H1 (cell line): ENCODE data around the gene GRK3. TPM values are rescaled to one million over a fixed set of nuclear protein-coding genes. Genes with fewer than 3 reads are reported as not detected.

Experiments used
- CTCF ChIA-PET: fragments of 300-600 bp; sonication (Branson Sonifier 250); formaldehyde crosslinking; loops from one replicate; lab custom pipeline; 2021; ENCODE audit not compliant: partially characterized antibody; lab: Charles Lee
- POLR2A ChIA-PET: fragments of 300-600 bp; sonication (Branson Sonifier 250); formaldehyde crosslinking; loops from one replicate; lab custom pipeline; 2021; ENCODE audit warnings: inconsistent platforms; ENCODE audit not compliant: partially characterized antibody; lab: Charles Lee
- DNase-seq, 2 experiments: peaks; one replicate each; pipeline versions ENCODE4 v3.0.0 to v3.0.0-alpha.2; 2010 to 2022; ENCODE audit warnings: low spot score in 2 of 2, low read depth in 1 of 2, mixed read lengths in 1 of 2
- FAIRE-seq: peaks from 2 replicates; lab custom pipeline; 2011; peaks lifted over from hg19 to GRCh38; lab: Jason Lieb, UNC
- H2AFZ ChIP-seq: 2 replicates; pipeline ENCODE4 v1.8.1; 2012; ENCODE audit warnings: low read length, inconsistent platforms
- H2AK5ac ChIP-seq: 2 replicates; pipeline ENCODE4 v1.6.1; 2013; ENCODE audit warnings: low read depth, low read length
- H2BK120ac ChIP-seq: replicated peaks from 2 replicates; pipeline ENCODE3; 2013; ENCODE audit warnings: low read depth, low read length, inconsistent platforms
- H2BK12ac ChIP-seq: 2 replicates; pipeline ENCODE4 v1.6.1; 2013; ENCODE audit warnings: low read depth, low read length
- H2BK15ac ChIP-seq: 2 replicates; pipeline ENCODE4 v1.6.1; 2013; ENCODE audit warnings: low read length
- H2BK20ac ChIP-seq: 2 replicates; pipeline ENCODE4 v1.6.1; 2013; ENCODE audit warnings: low read length
- H2BK5ac ChIP-seq: 2 replicates; pipeline ENCODE4 v1.6.1; 2013; ENCODE audit warnings: low read depth, low read length
- H3K14ac ChIP-seq: 2 replicates; pipeline ENCODE4 v1.6.1; 2013; ENCODE audit warnings: inconsistent platforms; ENCODE audit not compliant: insufficient read length
- H3K18ac ChIP-seq: 2 replicates; pipeline ENCODE4 v1.6.1; 2013; ENCODE audit warnings: low read length; ENCODE audit errors: extremely low read depth
- H3K23ac ChIP-seq: 2 replicates; pipeline ENCODE4 v1.6.1; 2013; ENCODE audit warnings: inconsistent platforms; ENCODE audit not compliant: insufficient read length
- H3K23me2 ChIP-seq: 2 replicates; pipeline ENCODE4 v1.6.1; 2013; ENCODE audit warnings: low read depth, low read length
- H3K27ac ChIP-seq: 2 replicates; pipeline ENCODE4 v1.6.1; 2011; ENCODE audit warnings: low read depth, low read length, inconsistent platforms
- H3K27me3 ChIP-seq, 4 experiments: replicated peaks in 1 of 4; 1 replicate in 1 of 4; 2 replicates in 3 of 4; pipeline versions ENCODE4 v1.6.1 to v1.8.1; 2011 to 2013; ENCODE audit warnings: low read length in 3 of 4, mild to moderate bottlenecking in 3 of 4, inconsistent platforms in 2 of 4, mixed read lengths in 2 of 4, moderate library complexity in 1 of 4; ENCODE audit not compliant: control insufficient read depth in 3 of 4, insufficient read depth in 3 of 4; ENCODE audit errors: extremely low read depth in 1 of 4
- H3K36me3 ChIP-seq, 4 experiments: 2 replicates each; pipeline versions ENCODE4 v1.6.1 to v1.8.1; 2011 to 2013; ENCODE audit warnings: mild to moderate bottlenecking in 4 of 4, low read length in 3 of 4, moderate library complexity in 2 of 4, control low read depth in 1 of 4, inconsistent platforms in 1 of 4; ENCODE audit not compliant: insufficient read depth in 4 of 4, control insufficient read depth in 2 of 4
- H3K4ac ChIP-seq: replicated peaks from 2 replicates; pipeline ENCODE3; 2013; ENCODE audit warnings: low read length, low read depth, mixed read lengths, inconsistent platforms; ENCODE audit not compliant: insufficient read length
- H3K4me1 ChIP-seq, 4 experiments: replicated peaks in 1 of 4; 1 replicate in 1 of 4; 2 replicates in 3 of 4; pipeline versions ENCODE4 v1.6.1 to v1.8.1; 2011 to 2013; ENCODE audit warnings: low read length in 3 of 4, inconsistent platforms in 2 of 4, mixed read lengths in 1 of 4; ENCODE audit not compliant: insufficient read depth in 4 of 4, control insufficient read depth in 3 of 4
- H3K4me2 ChIP-seq, 2 experiments: 2 replicates each; pipeline versions ENCODE4 v1.6.1 to v1.8.1; 2011 to 2013; ENCODE audit warnings: low read depth in 2 of 2, low read length in 2 of 2, control low read depth in 1 of 2, inconsistent platforms in 1 of 2, mild to moderate bottlenecking in 1 of 2; ENCODE audit not compliant: insufficient read depth in 1 of 2
- H3K4me3 ChIP-seq, 4 experiments: fragments of 200-600, 300-600 bp in 1 of 4; sonication (generic), shearing (Covaris generic), sonication (Bioruptor Twin) in 1 of 4; 2 replicates each; pipeline versions ENCODE4 v1.5.1 to v1.8.1; 2011 to 2016; ENCODE audit warnings: low read length in 4 of 4, low read depth in 3 of 4, control low read depth in 2 of 4, inconsistent platforms in 2 of 4, mild to moderate bottlenecking in 2 of 4, mixed read lengths in 1 of 4, moderate library complexity in 1 of 4; ENCODE audit not compliant: insufficient read depth in 2 of 4; ENCODE audit errors: extremely low read depth in 1 of 4
- H3K56ac ChIP-seq: replicated peaks from 2 replicates; pipeline ENCODE3; 2013; ENCODE audit warnings: low read depth, mild to moderate bottlenecking, mixed read lengths, low read length, inconsistent platforms; ENCODE audit not compliant: insufficient read length
- H3K79me1 ChIP-seq: 2 replicates; pipeline ENCODE4 v1.6.1; 2013; ENCODE audit warnings: low read depth, low read length, control low read depth
- H3K79me2 ChIP-seq, 2 experiments: 2 replicates each; pipeline versions ENCODE4 v1.6.1 to v1.8.1; 2012 to 2013; ENCODE audit warnings: low read length in 2 of 2, mild to moderate bottlenecking in 2 of 2, inconsistent platforms in 1 of 2; ENCODE audit not compliant: insufficient read depth in 2 of 2, control insufficient read depth in 1 of 2
- H3K9ac ChIP-seq, 4 experiments: replicated peaks in 1 of 4; 1 replicate in 1 of 4; 2 replicates in 3 of 4; pipeline versions ENCODE4 v1.6.1 to v1.8.1; 2011 to 2013; ENCODE audit warnings: low read depth in 3 of 4, low read length in 3 of 4, control low read depth in 2 of 4, mild to moderate bottlenecking in 2 of 4, moderate library complexity in 2 of 4, inconsistent platforms in 1 of 4; ENCODE audit errors: extremely low read depth in 1 of 4
- H3K9me3 ChIP-seq, 2 experiments: 2 replicates each; pipeline versions ENCODE4 v1.6.1 to v1.8.1; 2012 to 2013; ENCODE audit warnings: mild to moderate bottlenecking in 2 of 2, moderate library complexity in 2 of 2, control low read depth in 1 of 2, inconsistent platforms in 1 of 2, low read depth in 1 of 2, low read length in 1 of 2, mixed read lengths in 1 of 2; ENCODE audit not compliant: insufficient read depth in 2 of 2
- H4K20me1 ChIP-seq, 2 experiments: replicated peaks in 1 of 2; 2 replicates each; pipeline versions ENCODE3 to v1.8.1; 2011 to 2013; ENCODE audit warnings: inconsistent platforms in 2 of 2, low read length in 2 of 2, mild to moderate bottlenecking in 1 of 2; ENCODE audit not compliant: insufficient read depth in 2 of 2, control insufficient read depth in 1 of 2
- H4K5ac ChIP-seq: 2 replicates; pipeline ENCODE4 v1.6.1; 2013; ENCODE audit warnings: low read length, low read depth, mixed read lengths, inconsistent platforms; ENCODE audit not compliant: insufficient read length
- H4K8ac ChIP-seq: 2 replicates; pipeline ENCODE4 v1.8.0; 2013; ENCODE audit warnings: mild to moderate bottlenecking, moderate library complexity, low read length, inconsistent platforms; ENCODE audit not compliant: insufficient read depth; ENCODE audit errors: extremely low read depth
- H4K91ac ChIP-seq: replicated peaks from 2 replicates; pipeline ENCODE3; 2013; ENCODE audit warnings: low read length, mixed read lengths, inconsistent platforms; ENCODE audit not compliant: insufficient read length
- EP300 ChIP-seq, 2 experiments: IDR thresholded peaks; 1 replicate in 1 of 2; 2 replicates in 1 of 2; pipeline ENCODE4 v1.6.1; 2011 to 2012; ENCODE audit warnings: low read depth in 2 of 2, low read length in 2 of 2, mild to moderate bottlenecking in 2 of 2, borderline replicate concordance in 1 of 2, inconsistent platforms in 1 of 2, moderate library complexity in 1 of 2
- KDM1A ChIP-seq: fragments of 200-600, 300-600 bp; sonication (generic); IDR thresholded peaks from 2 replicates; pipeline ENCODE4 v1.7.1; 2016; ENCODE audit warnings: mild to moderate bottlenecking, low read length, borderline replicate concordance
- RFX5 ChIP-seq: IDR thresholded peaks from 2 replicates; pipeline ENCODE4 v1.6.1; 2011; ENCODE audit warnings: low read depth, low read length, improper control_type of control experiment, borderline replicate concordance
- RNF2 ChIP-seq: fragments of 200-900, 300-1000 bp; sonication (generic); IDR thresholded peaks from 2 replicates; pipeline ENCODE4 v1.7.1; 2016; ENCODE audit warnings: borderline replicate concordance, low read depth, mild to moderate bottlenecking, antibody characterized with exemption, low read length; ENCODE audit not compliant: poor library complexity, severe bottlenecking; ENCODE audit errors: missing control alignments
- SIX5 ChIP-seq: IDR thresholded peaks from 2 replicates; pipeline ENCODE4 v1.6.1; 2011; ENCODE audit warnings: mild to moderate bottlenecking, low read depth, low read length
- SP1 ChIP-seq: IDR thresholded peaks from 2 replicates; pipeline ENCODE4 v1.6.1; 2011; ENCODE audit warnings: low read depth, low read length
- YY1 ChIP-seq: IDR thresholded peaks from 2 replicates; pipeline ENCODE4 v1.6.1; 2011; ENCODE audit warnings: low read depth, mild to moderate bottlenecking, low read length
- WGBS, 2 experiments: shearing (Covaris generic) in 1 of 2; methylation state at CpG; one replicate each; pipeline versions ENCODE4 v1.1.6 to v1.1.7; 2013 to 2015; ENCODE audit warnings: low lambda C conversion rate in 2 of 2, mixed read lengths in 2 of 2, inconsistent platforms in 1 of 2, low coverage in 1 of 2, missing lambda C conversion rate in 1 of 2; ENCODE audit not compliant: insufficient replicate concordance in 2 of 2, insufficient coverage in 1 of 2, insufficient read length in 1 of 2; ENCODE audit errors: extremely low coverage in 1 of 2, missing lambda C conversion rate in 1 of 2; 5-methylcytosine and 5-hydroxymethylcytosine counted together
- polyA plus RNA-seq, 7 experiments: library from polyadenylated mRNA; depleted of rRNA in 3 of 7; stranded (reverse) in 5 of 7; unstranded in 2 of 7; fragments of >200 nt in 5 of 7; fragments of 200-250 nt in 2 of 7; gene quantifications; 1 replicate in 5 of 7; 2 replicates in 1 of 7; 4 replicates in 1 of 7; pipeline versions ENCODE4 v1.2.1 to v1.2.3, GENCODE V29; 2011 to 2013; ENCODE audit warnings: missing spikeins in 2 of 7, mixed read lengths in 2 of 7
- total RNA-seq: library from RNA; stranded (reverse); fragmentation: NEBNext Ultra II Directional; extraction: Animal tissue kit (Norgen Biotek cat#: 25700); gene quantifications from 2 replicates; pipeline ENCODE4 v1.2.1, GENCODE V29; 2021
- TF ChIP-seq, protein P1 (sequence below): IDR thresholded peaks from 2 replicates; pipeline ENCODE4 v1.6.1; 2012; ENCODE audit warnings: low read length, inconsistent platforms
- TF ChIP-seq, protein P2 (sequence below): IDR thresholded peaks from 2 replicates; pipeline ENCODE4 v1.6.1; 2012; ENCODE audit warnings: inconsistent platforms

The GRK3 gene
- total and polyA plus RNA-seq, 2 of the 8 experiments (the other 6 are each of a cell fraction or from before 2014, with no cell fraction given): 7.5 to 35.3 TPM

GRCh38 chr22:25672289-25673084, 108.0 kb downstream of the GRK3 start:
- Histone ChIP-seq H3K23me2 (no peaks in the 10 kb centered on the region), H2AFZ (no peak overlapping the region), H2BK12ac (no peak overlapping the region), H4K20me1 (peaks cover 0 to 5% of the 10 kb centered on the region in 2 experiments), H3K14ac (no peak overlapping the region), H3K56ac (no peak overlapping the region), H3K79me1 (no peaks in the 10 kb centered on the region), H3K9me3 (no peaks in the 10 kb centered on the region), H4K91ac (no peak overlapping the region), H3K4me3 (no peak overlapping the region), H3K23ac (no peak overlapping the region), H3K79me2 (no peaks in the 10 kb centered on the region), H4K5ac (no peak overlapping the region), H3K18ac (no peak overlapping the region), H3K36me3 (peaks cover 0 to 2% (median 0%) of the 10 kb centered on the region in 4 experiments; a peak in 2 of 8 replicates), H4K8ac (no peak overlapping the region), H2BK120ac (no peak overlapping the region), H2BK15ac (no peak overlapping the region), H3K4me2 (no peak overlapping the region), H3K9ac (no peak overlapping the region), H3K27ac (no peak overlapping the region), H2AK5ac (no peak overlapping the region), H3K27me3 (no peaks in the 10 kb centered on the region), H2BK20ac (no peak overlapping the region), H3K4ac (no peak overlapping the region), H2BK5ac (no peak overlapping the region), H3K4me1 (peaks cover 0 to 3% (median 0%) of the 10 kb centered on the region in 4 experiments; a peak in 1 of 7 replicates)
- no peak for DNase-seq
- CTCF ChIA-PET: interaction anchor here (1.2 kb wide), 1 partner anchor 128 kb away, joined by 3 read pairs; no protein-coding TSS in a partner anchor
- FAIRE-seq: no peak
- POLR2A ChIA-PET: no interaction called here
- 82% methylated on average over 5 of the region's 5 CpGs; no CpG with 5 or more reads in 1 of the 2 experiments for WGBS, 2 experiments
- TF ChIP-seq, protein P1, sequence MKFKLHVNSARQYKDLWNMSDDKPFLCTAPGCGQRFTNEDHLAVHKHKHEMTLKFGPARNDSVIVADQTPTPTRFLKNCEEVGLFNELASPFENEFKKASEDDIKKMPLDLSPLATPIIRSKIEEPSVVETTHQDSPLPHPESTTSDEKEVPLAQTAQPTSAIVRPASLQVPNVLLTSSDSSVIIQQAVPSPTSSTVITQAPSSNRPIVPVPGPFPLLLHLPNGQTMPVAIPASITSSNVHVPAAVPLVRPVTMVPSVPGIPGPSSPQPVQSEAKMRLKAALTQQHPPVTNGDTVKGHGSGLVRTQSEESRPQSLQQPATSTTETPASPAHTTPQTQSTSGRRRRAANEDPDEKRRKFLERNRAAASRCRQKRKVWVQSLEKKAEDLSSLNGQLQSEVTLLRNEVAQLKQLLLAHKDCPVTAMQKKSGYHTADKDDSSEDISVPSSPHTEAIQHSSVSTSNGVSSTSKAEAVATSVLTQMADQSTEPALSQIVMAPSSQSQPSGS: no peak
- no peak for TF ChIP-seq YY1
- TF ChIP-seq, protein P2, sequence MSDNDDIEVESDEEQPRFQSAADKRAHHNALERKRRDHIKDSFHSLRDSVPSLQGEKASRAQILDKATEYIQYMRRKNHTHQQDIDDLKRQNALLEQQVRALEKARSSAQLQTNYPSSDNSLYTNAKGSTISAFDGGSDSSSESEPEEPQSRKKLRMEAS: no peak
- no peak for TF ChIP-seq RFX5
- no peak for TF ChIP-seq RNF2
- TF ChIP-seq KDM1A: no peak
- no peak for TF ChIP-seq SP1
- TF ChIP-seq EP300 (IDR thresholded peaks at IDR 0.05; ENCODE audit: borderline replicate concordance in 1 of 2, low read depth in 2 of 2, low read length in 2 of 2): no peak
- TF ChIP-seq SIX5: no peak
